Tibial artery (tissue), 4 donors: ENCODE measurements around the gene CTCF.

Source experiments
- DNase-seq, 2 donors: peaks; one replicate each; pipeline ENCODE4 v3.0.0-alpha.2; 2019
- H3K27ac ChIP-seq, 2 donors: fragments of 200-600 bp; sonication (generic) in 1 of 2; 1 replicate in 1 of 2; 2 replicates in 1 of 2; pipeline ENCODE4 v1.5.1; 2018 to 2019; ENCODE audit warnings: mild to moderate bottlenecking in 1 of 2
- H3K27me3 ChIP-seq, 2 donors: fragments of 200-600 bp; sonication (generic) in 1 of 2; one replicate each; pipeline versions ENCODE4 v1.5.1 to v1.6.0; 2016 to 2019
- H3K36me3 ChIP-seq, 3 donors: fragments of 200-600 bp; sonication (generic) in 2 of 3; one replicate each; pipeline ENCODE4 v1.5.1; 2016 to 2019; ENCODE audit warnings: mild to moderate bottlenecking in 2 of 3
- H3K4me1 ChIP-seq, 4 donors: fragments of 200-600 bp; sonication (generic) in 2 of 4; 1 replicate in 3 of 4; 2 replicates in 1 of 4; pipeline ENCODE4 v1.5.1; 2016 to 2019
- H3K4me3 ChIP-seq, 2 donors: fragments of 200-600 bp; sonication (generic) in 1 of 2; 1 replicate in 1 of 2; 2 replicates in 1 of 2; pipeline ENCODE4 v1.5.1; 2018 to 2019; ENCODE audit warnings: mild to moderate bottlenecking in 2 of 2
- H3K9me3 ChIP-seq, 3 donors: fragments of 200-600 bp; sonication (generic) in 1 of 3; one replicate each; pipeline ENCODE4 v1.5.1; 2016 to 2019
- intact Hi-C: fragments of 100-400 bp; cut with DNase I; formaldehyde crosslinking; loops from one replicate; pipeline ENCODE4 v1.15.0; 2023; ENCODE audit warnings: low total_unique reads
- TF ChIP-seq, protein P1 (sequence below), 2 experiments: fragments of 200-600 bp in 1 of 2; fragments of 450-650 bp in 1 of 2; IDR thresholded peaks; one replicate each; pipeline ENCODE4 v1.5.1; 2017 to 2019; ENCODE audit warnings: antibody characterized with exemption in 2 of 2, mild to moderate bottlenecking in 1 of 2, moderate library complexity in 1 of 2

The CTCF gene

DNA sequence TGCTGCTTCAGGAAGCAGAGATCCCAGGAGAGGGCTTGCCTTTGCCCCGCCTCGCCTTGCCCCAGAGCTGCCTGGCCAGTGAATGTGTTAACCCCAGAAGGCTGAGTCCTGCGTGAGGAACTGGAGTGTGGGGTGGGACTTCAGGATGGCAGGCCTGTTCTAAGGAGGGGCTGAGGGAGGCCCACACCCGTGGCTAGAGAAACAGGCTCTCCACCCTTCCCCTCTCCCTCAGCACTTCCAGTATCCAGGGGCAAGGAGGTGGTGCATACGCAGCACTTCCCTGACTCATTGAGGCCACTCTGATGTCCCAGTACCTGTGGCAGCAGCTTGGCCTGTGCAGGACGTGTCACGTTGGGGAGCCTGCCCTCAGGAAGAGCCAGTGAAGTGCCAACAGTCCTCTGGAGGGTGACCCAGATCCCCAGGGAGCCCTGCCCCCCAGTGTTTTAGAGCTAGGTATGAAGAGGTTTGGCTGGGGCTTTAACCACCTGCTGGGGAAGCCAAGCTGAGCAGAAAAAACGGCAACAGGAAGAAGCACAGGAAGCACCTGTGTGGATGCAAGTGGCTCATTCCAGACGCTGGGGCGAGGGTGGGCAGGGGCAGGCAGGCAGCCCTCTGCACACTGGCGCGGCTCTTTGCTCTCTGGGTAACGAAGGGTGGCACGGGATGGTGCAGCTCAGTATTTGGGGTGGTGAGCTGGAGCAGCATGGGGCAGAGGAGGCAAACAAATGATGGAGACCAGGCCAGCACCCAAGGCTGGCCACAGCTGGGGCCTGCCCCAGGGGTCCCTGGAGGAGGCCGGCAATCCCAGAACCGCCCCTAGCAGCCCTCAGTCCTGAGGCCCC, 14.7 kb upstream of the CTCF start:
- H3K27ac ChIP-seq = no peak overlapping the region
- TF ChIP-seq, protein P1, sequence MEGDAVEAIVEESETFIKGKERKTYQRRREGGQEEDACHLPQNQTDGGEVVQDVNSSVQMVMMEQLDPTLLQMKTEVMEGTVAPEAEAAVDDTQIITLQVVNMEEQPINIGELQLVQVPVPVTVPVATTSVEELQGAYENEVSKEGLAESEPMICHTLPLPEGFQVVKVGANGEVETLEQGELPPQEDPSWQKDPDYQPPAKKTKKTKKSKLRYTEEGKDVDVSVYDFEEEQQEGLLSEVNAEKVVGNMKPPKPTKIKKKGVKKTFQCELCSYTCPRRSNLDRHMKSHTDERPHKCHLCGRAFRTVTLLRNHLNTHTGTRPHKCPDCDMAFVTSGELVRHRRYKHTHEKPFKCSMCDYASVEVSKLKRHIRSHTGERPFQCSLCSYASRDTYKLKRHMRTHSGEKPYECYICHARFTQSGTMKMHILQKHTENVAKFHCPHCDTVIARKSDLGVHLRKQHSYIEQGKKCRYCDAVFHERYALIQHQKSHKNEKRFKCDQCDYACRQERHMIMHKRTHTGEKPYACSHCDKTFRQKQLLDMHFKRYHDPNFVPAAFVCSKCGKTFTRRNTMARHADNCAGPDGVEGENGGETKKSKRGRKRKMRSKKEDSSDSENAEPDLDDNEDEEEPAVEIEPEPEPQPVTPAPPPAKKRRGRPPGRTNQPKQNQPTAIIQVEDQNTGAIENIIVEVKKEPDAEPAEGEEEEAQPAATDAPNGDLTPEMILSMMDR (IDR thresholded peaks at IDR 0.05) = no peak
- H3K27me3 ChIP-seq = no peaks in the 10 kb centered on the region
- no peaks in the 10 kb centered on the region for H3K9me3 ChIP-seq
- no peak overlapping the region for H3K4me3 ChIP-seq
- no peak for DNase-seq
- intact Hi-C loops = loop anchor here (5.0 kb wide), 1 partner anchor 120 kb away; the partner anchor contains the start of genes C16orf86 and ENKD1
- H3K4me1 ChIP-seq = peaks cover 0 to 34% (median 3%) of the 10 kb centered on the region in 4 donors
- peaks cover 20 to 67% (median 45%) of the 10 kb centered on the region in 3 donors for H3K36me3 ChIP-seq

DNA sequence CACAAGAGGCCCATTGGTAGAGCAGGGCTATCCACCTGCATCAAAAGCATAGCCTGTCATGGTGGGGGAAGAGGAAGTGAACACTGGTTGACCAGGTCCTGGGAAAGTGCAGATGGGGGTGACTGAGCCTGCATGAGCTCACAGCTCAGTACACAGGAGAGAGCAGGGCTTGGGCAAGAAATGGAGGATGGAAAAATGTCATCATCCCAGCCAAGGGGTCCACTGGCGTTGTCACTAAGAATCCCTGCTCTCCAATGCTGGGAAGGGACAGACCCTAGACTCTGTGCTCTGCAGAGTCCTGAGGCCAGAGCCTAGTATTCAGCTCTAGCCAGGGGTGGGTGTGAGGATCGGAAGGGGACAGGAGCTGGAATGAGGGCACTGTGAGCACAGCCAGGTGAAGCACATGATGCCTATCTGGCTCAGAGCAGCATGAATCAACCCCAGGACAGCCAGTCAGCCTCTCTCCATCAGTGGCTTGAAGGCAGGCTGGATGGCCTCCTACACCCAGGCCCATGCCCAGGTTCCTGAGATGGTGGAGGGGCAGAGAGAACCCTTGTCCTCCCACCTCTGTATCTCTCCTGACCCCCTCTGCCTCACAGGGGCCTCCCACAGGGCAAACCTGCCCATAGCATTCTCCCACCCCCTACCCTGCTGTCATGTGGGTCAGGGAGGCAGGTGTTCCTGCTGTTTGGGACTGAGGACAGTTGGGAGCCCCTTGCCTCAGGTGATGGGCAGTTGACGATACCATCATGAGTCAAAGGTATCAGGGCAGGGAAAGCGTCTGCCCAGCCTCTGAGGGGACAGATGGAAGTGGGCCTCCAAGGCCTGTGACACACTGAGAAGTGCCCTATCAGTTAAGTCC, 13.8 kb upstream of the CTCF start:
- TF ChIP-seq, protein P1 (IDR thresholded peaks at IDR 0.05) = no peak
- intact Hi-C loops = loop anchor here (5.0 kb wide), 1 partner anchor 119 kb away; the partner anchor contains the start of genes C16orf86 and ENKD1
- H3K4me3 ChIP-seq = no peak overlapping the region
- H3K4me1 ChIP-seq = peaks cover 0 to 34% (median 3%) of the 10 kb centered on the region in 4 donors
- peaks cover 20 to 59% (median 36%) of the 10 kb centered on the region in 3 donors for H3K36me3 ChIP-seq
- H3K27me3 ChIP-seq = no peaks in the 10 kb centered on the region
- H3K9me3 ChIP-seq = no peaks in the 10 kb centered on the region
- no peak for DNase-seq
- H3K27ac ChIP-seq = no peak overlapping the region

DNA sequence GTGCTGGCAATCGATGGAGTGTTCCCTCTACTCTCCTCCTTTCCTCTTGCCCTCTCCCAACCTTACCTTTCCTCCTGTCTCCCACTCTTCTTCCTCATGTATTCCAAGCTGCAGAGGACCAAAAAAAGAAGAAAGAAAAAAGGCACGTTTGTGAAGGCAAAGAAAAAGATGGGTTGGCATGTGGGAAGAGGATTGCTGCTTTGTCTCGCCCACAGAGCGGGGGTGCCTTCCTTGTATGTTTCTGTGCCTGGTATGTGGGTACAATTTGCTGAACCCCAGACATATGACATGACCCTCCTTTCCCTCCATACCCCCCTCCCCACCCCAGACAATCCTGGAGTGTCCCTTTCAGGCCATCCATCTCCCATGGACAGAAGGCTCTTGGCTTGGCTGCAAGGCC, 13.1 kb upstream of the CTCF start:
- H3K4me1 ChIP-seq = peaks cover 0 to 33% (median 3%) of the 10 kb centered on the region in 4 donors
- no peaks in the 10 kb centered on the region for H3K27me3 ChIP-seq
- H3K36me3 ChIP-seq = peaks cover 20 to 51% (median 29%) of the 10 kb centered on the region in 3 donors
- H3K27ac ChIP-seq = no peak overlapping the region
- H3K4me3 ChIP-seq = no peak overlapping the region
- no peak for DNase-seq
- intact Hi-C loops = loop anchor here (5.0 kb wide), 1 partner anchor 118 kb away; the partner anchor contains the start of genes C16orf86 and ENKD1
- H3K9me3 ChIP-seq = no peaks in the 10 kb centered on the region
- TF ChIP-seq, protein P1 (IDR thresholded peaks at IDR 0.05) = no peak

DNA sequence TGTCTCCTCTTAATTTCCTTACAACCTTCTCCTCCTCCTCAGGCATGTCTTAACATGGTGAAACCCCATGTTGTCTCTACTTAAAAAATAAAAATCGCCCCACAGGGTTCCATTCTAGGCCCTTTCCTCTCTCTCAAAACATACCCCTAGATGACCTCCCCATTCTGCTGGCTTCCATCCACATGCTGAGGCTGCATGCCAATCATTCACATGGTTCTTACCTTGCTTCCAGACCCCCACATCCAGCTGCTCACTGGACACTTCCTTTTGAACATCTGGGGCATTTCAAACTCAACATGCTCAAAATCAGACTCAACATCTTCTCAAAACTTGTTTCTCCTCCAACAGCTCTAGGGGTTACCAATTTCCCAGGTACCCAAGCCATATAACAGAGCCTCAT, 12.4 kb upstream of the CTCF start:
- intact Hi-C loops = loop anchor here (5.0 kb wide), 1 partner anchor 117 kb away; the partner anchor contains the start of genes C16orf86 and ENKD1
- Histone ChIP-seq H3K9me3 (no peaks in the 10 kb centered on the region), H3K4me3 (no peak overlapping the region), H3K27me3 (no peaks in the 10 kb centered on the region), H3K4me1 (peaks cover 0 to 26% (median 3%) of the 10 kb centered on the region in 4 donors), H3K27ac (no peak overlapping the region), H3K36me3 (peaks cover 16 to 44% (median 22%) of the 10 kb centered on the region in 3 donors)
- DNase-seq = no peak
- TF ChIP-seq, protein P1 (IDR thresholded peaks at IDR 0.05) = no peak

DNA sequence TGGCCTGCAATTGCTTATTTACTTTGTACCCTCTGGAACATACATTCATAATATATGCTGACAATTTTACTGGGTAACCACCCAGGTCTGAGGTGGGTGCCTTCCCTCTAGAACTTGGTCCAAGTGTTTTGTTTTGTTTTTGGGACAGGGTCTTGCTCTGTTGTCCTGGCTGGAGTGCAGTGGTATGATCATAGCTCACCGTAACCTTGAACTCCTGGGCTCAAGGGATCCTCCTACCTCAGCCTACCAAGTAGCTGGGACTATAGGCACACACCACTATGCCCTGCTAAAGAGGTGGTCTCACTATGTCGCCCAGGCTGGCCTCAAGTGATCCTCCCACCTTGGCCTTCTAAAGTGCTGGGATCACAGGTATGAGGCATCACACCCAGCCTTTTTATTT, 11.2 kb upstream of the CTCF start:
- Histone ChIP-seq H3K27ac (no peak overlapping the region), H3K27me3 (no peaks in the 10 kb centered on the region), H3K36me3 (peaks cover 4 to 33% (median 10%) of the 10 kb centered on the region in 3 donors), H3K4me1 (peaks cover 0 to 19% (median 3%) of the 10 kb centered on the region in 4 donors), H3K9me3 (no peaks in the 10 kb centered on the region), H3K4me3 (no peak overlapping the region)
- intact Hi-C loops = no loop called here
- TF ChIP-seq, protein P1 (IDR thresholded peaks at IDR 0.05) = no peak
- no peak for DNase-seq
